Smooth muscle cell (in vitro differentiated cells): ENCODE data around the gene DCP2. TPM values are rescaled to one million over a fixed set of nuclear protein-coding genes. Genes with fewer than 3 reads are reported as not detected.
A peak's percentile ranks its signal among the peaks of the same experiment; 100 is the strongest.

ENCODE experiments used
- DNase-seq: peaks from one replicate; lab custom pipeline; 2025; ENCODE audit not compliant: unreplicated experiment; lab: John Stamatoyannopoulos, UW
- H2AFZ ChIP-seq: fragments of 200-600 bp; sonication (generic); 2 replicates; pipeline ENCODE4 v1.6.0; 2016; ENCODE audit warnings: antibody characterized with exemption, low read depth, mild to moderate bottlenecking
- H3F3A ChIP-seq: fragments of 200-600 bp; sonication (generic); 2 replicates; pipeline ENCODE4 v1.6.0; 2017; ENCODE audit warnings: antibody characterized with exemption, low read depth
- H3K27ac ChIP-seq: fragments of 200-600 bp; sonication (generic); 2 replicates; pipeline ENCODE4 v1.5.1; 2016; ENCODE audit warnings: low read depth, mild to moderate bottlenecking
- H3K27me3 ChIP-seq: fragments of 200-600 bp; sonication (generic); 2 replicates; pipeline ENCODE4 v1.6.1; 2016; ENCODE audit warnings: low read depth, mild to moderate bottlenecking
- H3K36me3 ChIP-seq: fragments of 200-600 bp; sonication (generic); 2 replicates; pipeline ENCODE4 v1.5.1; 2016; ENCODE audit warnings: low read depth
- H3K4me1 ChIP-seq: fragments of 200-600 bp; sonication (generic); 2 replicates; pipeline ENCODE4 v1.5.1; 2016; ENCODE audit warnings: low read depth
- H3K4me2 ChIP-seq: fragments of 200-600 bp; sonication (generic); 2 replicates; pipeline ENCODE4 v1.6.0; 2016; ENCODE audit warnings: mild to moderate bottlenecking
- H3K4me3 ChIP-seq: fragments of 200-600 bp; sonication (generic); 2 replicates; pipeline ENCODE4 v1.5.1; 2016; ENCODE audit warnings: mild to moderate bottlenecking
- H3K79me2 ChIP-seq: fragments of 200-600 bp; sonication (generic); 2 replicates; pipeline ENCODE4 v1.6.0; 2016; ENCODE audit warnings: low read depth, mild to moderate bottlenecking
- H3K9ac ChIP-seq: fragments of 200-600 bp; sonication (generic); 2 replicates; pipeline ENCODE4 v1.6.0; 2016; ENCODE audit warnings: low read depth
- H3K9me3 ChIP-seq: fragments of 200-600 bp; sonication (generic); replicated peaks from 2 replicates; pipeline ENCODE4 v1.5.1; 2016; ENCODE audit warnings: low read depth
- H4K20me1 ChIP-seq: fragments of 200-600 bp; sonication (generic); 2 replicates; pipeline ENCODE4 v1.6.0; 2016; ENCODE audit warnings: low read depth
- WGBS: methylation state at CpG from one replicate; pipeline ENCODE4 v1.1.7; 2016; ENCODE audit warnings: low lambda C conversion rate; 5-methylcytosine and 5-hydroxymethylcytosine counted together
- polyA plus RNA-seq: library from polyadenylated mRNA; unstranded; fragments of >200 nt; fragmentation: Nextera tagmentation; extraction: Ambion mirVana; gene quantifications from 2 replicates; pipeline ENCODE4 v1.2.1, GENCODE V29; 2016
- total RNA-seq: library from RNA; depleted of rRNA; stranded (reverse); fragments of >200 nt; gene quantifications from 2 replicates; pipeline ENCODE4 v1.2.3, GENCODE V29; 2014
- TF ChIP-seq, protein P1 (sequence below): fragments of 200-600 bp; sonication (generic); IDR thresholded peaks from 2 replicates; pipeline ENCODE4 v1.5.1; 2017; ENCODE audit warnings: borderline replicate concordance, mild to moderate bottlenecking, antibody characterized with exemption; ENCODE audit not compliant: insufficient read depth, poor library complexity, severe bottlenecking

DCP2 gene
- total and polyA plus RNA-seq, 2 experiments from 2014 or later: 11.6 to 35.3 TPM

- peak overlapping the region; percentile 47 for H3K27ac ChIP-seq
- H3K4me1 ChIP-seq: peaks cover 11% of the 10 kb centered on the region
- no peaks in the 10 kb centered on the region for H3F3A ChIP-seq
- H3K79me2 ChIP-seq: no peaks in the 10 kb centered on the region
- no peaks in the 10 kb centered on the region for H4K20me1 ChIP-seq
- no peak for DNase-seq
- H3K9ac ChIP-seq: no peak overlapping the region
- no peak overlapping the region for H3K4me2 ChIP-seq
- H3K36me3 ChIP-seq: no peaks in the 10 kb centered on the region
- H2AFZ ChIP-seq: no peak overlapping the region
- H3K4me3 ChIP-seq: no peak overlapping the region
- TF ChIP-seq, protein P1, sequence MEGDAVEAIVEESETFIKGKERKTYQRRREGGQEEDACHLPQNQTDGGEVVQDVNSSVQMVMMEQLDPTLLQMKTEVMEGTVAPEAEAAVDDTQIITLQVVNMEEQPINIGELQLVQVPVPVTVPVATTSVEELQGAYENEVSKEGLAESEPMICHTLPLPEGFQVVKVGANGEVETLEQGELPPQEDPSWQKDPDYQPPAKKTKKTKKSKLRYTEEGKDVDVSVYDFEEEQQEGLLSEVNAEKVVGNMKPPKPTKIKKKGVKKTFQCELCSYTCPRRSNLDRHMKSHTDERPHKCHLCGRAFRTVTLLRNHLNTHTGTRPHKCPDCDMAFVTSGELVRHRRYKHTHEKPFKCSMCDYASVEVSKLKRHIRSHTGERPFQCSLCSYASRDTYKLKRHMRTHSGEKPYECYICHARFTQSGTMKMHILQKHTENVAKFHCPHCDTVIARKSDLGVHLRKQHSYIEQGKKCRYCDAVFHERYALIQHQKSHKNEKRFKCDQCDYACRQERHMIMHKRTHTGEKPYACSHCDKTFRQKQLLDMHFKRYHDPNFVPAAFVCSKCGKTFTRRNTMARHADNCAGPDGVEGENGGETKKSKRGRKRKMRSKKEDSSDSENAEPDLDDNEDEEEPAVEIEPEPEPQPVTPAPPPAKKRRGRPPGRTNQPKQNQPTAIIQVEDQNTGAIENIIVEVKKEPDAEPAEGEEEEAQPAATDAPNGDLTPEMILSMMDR: no peak
- no peaks in the 10 kb centered on the region for H3K27me3 ChIP-seq
- H3K9me3 ChIP-seq: no peaks in the 10 kb centered on the region
- WGBS: 91% methylated on average over 6 of the region's 6 CpGs
Measured at GRCh38 chr5:113058706-113059226, 82.2 kb downstream of the DCP2 start.

- H3K4me3 ChIP-seq: no peak overlapping the region
- H3K79me2 ChIP-seq: no peaks in the 10 kb centered on the region
- H3K9ac ChIP-seq: no peak overlapping the region
- H3K4me2 ChIP-seq: no peak overlapping the region
- TF ChIP-seq, protein P1: no peak
- no peaks in the 10 kb centered on the region for H3K9me3 ChIP-seq
- H3F3A ChIP-seq: no peaks in the 10 kb centered on the region
- no peak for DNase-seq
- WGBS: 68% methylated on average over 19 of the region's 19 CpGs
- H2AFZ ChIP-seq: no peak overlapping the region
- H3K36me3 ChIP-seq: no peaks in the 10 kb centered on the region
- H3K27ac ChIP-seq: peak overlapping the region; percentile 47
- no peaks in the 10 kb centered on the region for H3K27me3 ChIP-seq
- peaks cover 11% of the 10 kb centered on the region for H3K4me1 ChIP-seq
- no peaks in the 10 kb centered on the region for H4K20me1 ChIP-seq
Measured at GRCh38 chr5:113059232-113060040, 82.8 kb downstream of the DCP2 start.

DNA sequence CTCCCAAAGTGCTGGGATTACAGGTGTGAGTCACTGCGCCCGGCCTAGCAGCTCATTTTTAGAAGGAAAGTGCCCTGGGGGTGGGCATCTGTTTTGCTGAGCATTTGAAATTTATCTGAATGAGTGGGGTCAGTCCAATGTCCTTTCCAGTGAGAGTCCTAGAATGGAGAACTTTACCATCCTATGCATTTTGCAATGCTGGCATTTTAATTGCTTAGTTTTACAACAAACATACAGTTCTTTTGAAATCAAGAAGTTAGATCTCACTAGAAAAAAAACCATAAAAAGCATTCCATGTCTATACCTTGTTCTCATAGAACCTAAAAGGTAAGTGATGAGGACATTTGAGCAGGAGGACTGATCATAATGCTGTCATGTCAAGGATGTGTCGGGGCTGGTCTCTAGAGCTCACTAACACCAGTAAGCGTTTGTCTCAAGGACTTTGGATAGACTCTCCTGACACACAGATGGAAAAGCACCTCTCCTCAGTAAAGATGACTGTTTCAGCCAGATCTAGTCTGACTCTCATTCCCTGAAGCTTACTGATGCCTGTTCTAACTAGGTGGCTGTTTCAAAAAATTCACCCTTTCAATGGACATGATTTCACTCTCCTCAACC lies 83.9 kb downstream of the DCP2 start:
- WGBS: 82% methylated on average over 4 of the region's 4 CpGs
- no peaks in the 10 kb centered on the region for H3K9me3 ChIP-seq
- peaks cover 11% of the 10 kb centered on the region for H3K4me1 ChIP-seq
- TF ChIP-seq, protein P1: no peak
- no peak overlapping the region for H3K4me2 ChIP-seq
- no peaks in the 10 kb centered on the region for H3K36me3 ChIP-seq
- H3K79me2 ChIP-seq: no peaks in the 10 kb centered on the region
- no peak overlapping the region for H3K9ac ChIP-seq
- DNase-seq: no peak
- no peak overlapping the region for H3K4me3 ChIP-seq
- no peaks in the 10 kb centered on the region for H4K20me1 ChIP-seq
- no peaks in the 10 kb centered on the region for H3K27me3 ChIP-seq
- H3F3A ChIP-seq: no peaks in the 10 kb centered on the region
- no peak overlapping the region for H3K27ac ChIP-seq
- no peak overlapping the region for H2AFZ ChIP-seq
